CD4-positive, alpha-beta T cell treated with Interleukin-4 for 4 hours (primary cell): ENCODE results near the gene IRX3.

Source experiments
- DNase-seq: peaks from one replicate; pipeline ENCODE4 v3.0.0-alpha.2; 2020

The IRX3 gene

GRCh38 chr16:54290833-54291655 lies 4.5 kb upstream of the IRX3 start:
- DNase-seq = no peak

GRCh38 chr16:54289945-54290832 lies 3.6 kb upstream of the IRX3 start:
- no peak for DNase-seq

GRCh38 chr16:54289242-54289944 lies 2.8 kb upstream of the IRX3 start:
- no peak for DNase-seq

DNA sequence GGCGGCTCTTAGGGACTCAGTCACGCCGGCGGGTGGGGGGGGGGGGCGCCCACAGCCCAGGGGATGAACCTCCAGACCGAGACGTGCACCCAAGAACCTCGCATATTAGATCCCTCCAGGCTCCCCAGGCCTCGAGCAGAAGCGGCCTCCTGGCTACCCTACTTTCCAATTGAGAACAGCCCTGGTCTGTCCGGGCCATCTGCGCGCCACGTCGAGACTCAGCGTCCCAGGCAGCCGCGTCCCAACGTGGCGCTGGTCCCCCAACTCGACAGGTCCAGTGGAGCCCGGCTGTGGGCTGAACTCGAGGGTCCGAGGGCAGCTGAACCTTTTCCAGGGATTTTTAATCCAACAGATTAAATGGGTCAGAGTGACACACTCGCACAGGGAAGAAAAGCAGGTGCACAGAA lies 2.3 kb upstream of the IRX3 start:
- DNase-seq = no peak

DNA sequence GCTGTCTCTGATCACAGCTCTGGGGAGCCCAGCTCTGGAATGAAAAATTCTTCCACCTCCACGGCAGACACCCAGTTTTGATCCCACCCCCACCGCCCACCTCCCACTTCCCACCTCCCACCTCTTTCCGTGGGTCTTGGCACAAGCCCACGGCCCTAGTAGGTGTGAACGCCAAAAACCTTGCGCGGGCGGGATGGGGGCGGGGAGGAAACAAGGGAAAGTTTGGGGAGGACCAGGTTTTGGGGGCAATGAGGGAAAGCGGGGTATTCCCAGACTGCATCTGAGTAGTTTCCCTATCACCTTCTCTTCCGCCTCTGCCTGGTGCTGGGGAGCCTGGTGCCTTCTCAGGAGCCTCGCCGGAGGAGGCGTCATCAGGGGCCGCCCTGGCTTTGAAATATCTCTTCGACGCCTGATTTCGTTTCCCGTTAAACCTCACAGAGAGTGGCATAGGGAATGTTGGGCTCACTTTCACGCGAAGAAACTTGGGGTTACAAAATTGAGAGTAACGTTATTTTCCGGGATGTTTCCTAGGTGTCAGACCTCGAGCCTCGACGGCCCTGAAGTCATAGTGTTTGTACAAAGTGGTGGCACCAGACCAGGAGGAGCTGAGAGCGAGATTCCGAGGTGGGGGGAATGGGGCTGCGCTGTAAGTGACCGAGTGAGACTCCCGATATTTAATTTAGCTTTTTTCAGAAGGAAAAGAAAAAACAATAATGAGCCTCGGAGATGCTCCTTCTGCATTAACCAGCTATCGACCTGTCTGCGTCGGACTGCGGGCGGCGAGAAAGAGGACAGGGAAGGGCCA lies 1.6 kb upstream of the IRX3 start:
- no peak for DNase-seq

- DNase-seq = no peak
Measured at GRCh38 chr16:54287131-54288029, 793 bp upstream of the IRX3 start.

DNA sequence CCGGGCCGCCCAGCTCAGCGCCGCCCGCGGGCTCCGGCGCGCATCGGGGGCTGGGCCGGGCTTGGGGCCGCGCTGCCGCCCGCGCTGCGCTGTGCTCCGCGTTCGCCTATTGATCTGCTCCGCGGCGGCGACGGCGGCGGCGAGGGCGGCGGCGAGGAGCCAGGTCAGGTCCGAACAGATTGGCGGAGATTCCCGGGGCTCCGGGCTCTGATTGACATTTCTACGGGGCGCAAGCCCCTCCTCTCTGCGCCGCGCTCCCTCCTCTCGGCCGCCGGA lies 559 bp downstream of the IRX3 start:
- DNase-seq = no peak

DNA sequence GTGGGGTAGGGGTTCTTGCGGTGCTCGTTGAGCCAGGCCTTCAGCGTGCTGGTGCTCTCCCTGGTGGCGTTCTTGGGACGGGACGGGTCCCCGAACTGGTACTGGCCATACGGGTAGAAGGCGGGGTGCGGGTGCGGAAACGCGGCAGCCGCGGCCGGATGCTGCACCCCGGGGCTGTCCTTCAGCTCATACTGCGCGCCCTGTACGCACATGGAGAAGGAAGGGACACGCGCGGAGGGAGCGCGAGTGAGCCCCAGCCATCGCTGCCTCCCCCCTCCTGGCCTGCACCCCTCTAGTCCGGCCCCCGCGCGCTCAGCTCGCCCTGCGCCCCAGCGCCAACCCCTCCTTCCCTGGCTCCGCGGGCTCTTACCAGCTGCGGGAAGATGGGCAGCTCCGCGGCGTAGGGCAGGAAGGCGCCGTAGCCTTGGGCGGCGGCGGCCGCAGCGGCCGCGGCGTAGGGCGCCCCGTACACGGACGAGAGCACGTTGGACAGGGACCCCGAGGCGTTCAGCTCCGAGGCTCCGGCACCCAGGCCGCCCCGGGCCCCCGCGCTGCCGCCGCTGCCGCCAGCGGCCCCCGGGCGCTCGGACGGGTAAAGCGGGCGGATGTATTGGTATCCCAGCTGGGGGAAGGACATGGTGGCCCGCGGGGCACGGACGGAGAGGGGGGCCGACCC lies 1.0 kb downstream of the IRX3 start:
- no peak for DNase-seq

- no peak for DNase-seq
Measured at GRCh38 chr16:54284931-54285413, 1.6 kb downstream of the IRX3 start.

DNA sequence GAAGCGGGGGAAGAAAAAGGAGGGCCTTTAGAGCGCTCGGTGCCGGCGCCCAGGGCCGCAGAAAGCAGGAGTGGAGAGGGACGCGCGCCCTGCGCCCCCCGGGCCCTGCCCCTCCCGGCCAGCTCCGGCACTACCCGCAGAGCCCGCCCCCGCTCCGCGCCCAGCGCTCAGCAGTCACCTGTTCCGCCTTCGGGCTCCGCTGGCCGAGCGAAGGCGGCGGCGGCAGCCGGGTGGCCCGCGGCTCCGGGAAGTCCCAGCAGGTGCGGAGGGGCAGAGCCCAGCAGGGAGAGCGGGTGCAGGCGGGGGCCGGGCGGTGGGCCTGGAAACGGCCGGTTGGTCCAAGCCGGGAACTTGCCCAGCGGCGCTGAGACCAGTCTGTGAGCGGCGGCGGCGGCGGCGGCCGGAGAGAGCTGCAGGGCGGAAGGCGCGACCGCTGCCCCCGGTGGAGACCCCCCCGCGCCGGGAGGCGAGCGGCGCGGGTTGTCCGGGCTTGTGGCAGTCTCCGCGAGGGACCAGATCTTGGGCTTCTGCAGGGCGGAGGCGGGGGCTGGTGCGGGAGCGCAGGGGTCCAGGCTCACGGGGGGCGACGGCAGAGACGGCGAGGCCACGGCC lies 2.2 kb downstream of the IRX3 start:
- no peak for DNase-seq

- DNase-seq = no peak
Measured at GRCh38 chr16:54283725-54284318, 2.8 kb downstream of the IRX3 start.

- DNase-seq = no peak
Measured at GRCh38 chr16:54282928-54283724, 3.5 kb downstream of the IRX3 start.

DNA sequence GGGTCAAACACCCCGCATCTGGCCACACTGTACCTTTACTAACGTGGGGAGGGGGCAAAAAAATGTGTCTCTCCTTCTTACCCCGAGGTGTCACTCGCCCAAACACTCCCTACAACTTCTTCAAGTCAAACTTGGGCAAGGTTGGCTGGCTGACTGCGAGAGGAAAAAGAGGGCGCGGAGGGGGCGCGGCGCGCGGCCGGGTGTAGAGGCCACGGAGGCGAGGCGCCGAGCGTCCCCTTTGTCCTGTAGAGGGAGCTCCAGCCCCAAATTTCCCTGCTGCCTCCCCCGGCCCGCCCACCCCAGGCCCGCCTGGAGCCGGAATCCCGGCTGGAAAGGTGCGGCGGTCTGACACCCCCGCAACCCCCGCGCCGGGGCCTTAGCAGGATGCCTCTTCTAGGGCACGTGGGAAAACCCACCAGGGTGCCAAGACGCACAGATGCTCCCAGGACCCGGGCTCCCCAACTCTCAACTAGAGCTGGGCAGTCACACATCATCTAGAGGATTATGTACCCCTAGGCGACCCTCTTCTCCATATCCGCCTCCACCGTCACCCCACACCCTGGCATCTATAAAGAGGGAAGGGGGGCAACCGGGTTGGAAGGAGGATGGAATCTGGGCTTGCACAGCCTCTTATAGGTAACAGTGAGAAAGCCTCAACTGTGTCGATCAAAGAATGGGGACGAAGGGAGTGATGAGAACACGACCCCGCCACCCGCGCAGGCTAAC lies 4.2 kb downstream of the IRX3 start:
- no peak for DNase-seq

DNA sequence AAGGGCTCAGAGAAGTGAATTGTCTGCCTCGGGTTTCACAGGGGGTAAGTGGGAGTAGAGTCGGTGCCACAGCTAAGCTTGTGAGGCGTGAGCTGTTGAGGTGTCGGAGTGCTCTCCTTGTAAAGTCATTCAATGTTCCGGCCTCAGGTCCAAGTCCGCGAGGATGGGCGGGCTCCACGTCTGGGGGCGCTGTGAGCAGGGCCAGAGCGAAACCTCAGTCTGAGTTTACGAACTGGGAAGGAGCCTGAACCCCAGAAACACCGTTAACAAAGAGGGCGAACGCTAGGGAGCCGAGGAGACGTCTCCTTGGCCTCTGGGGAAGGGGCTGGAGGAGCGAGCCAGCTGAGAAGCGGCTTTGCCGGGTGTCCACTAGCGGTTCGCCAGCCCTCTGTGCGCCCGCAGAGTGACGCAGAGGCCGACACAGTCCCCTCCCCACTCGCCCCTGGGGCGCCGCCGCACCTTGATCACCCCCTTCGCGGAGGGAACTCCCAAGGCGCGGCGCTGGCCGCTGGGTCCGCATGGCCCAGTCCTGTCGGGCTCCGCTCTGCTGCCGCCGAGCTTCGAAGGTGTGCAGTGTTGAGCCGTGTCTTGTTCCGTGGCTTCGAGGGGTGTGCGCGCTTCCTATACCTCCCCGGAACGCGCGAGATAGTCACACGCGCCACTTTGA lies 4.9 kb downstream of the IRX3 start:
- DNase-seq = no peak

DNA sequence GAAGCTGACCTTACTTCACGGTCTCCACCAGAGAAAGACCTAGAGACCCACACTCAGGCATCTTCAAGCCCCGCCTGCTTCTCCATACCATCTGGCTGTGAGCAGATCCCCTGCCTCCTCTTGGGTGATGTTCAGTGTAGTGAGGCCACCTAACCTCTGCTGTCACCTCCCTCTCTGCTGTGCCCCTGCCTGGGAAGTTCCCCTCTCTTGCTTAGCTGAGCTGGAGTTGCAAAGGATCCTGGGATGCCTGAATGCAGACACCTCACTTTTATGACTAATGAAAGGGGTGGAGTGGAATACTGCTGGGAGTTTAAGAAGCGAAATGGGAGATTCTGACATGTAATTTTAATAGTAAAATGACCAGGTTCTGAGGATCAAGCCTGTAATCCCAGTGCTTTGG lies 5.8 kb downstream of the IRX3 start:
- no peak for DNase-seq

- DNase-seq = no peak
Measured at GRCh38 chr16:54277845-54278703, 8.5 kb downstream of the IRX3 start.

DNA sequence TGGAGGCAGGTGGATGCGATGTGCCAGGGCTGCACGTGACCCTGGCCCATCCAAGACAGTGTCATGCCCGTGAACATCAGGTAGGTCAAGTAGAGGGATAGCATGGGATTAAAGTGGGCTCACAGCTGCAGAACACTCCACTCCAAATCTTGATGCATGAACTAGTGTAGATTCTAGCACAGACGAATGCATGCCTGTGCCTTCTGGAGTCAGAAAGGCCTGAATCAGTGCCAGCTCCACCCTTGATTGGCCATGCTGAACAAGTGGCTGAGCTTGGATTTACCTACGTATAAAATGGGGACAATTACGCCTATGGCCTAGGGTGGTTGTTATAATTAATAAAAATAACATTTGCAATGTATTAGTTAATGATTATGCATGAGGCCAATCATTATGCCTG lies 10.6 kb downstream of the IRX3 start:
- DNase-seq = no peak
